ELR (cell line): ENCODE results near the gene LPGAT1.
A peak's percentile ranks its signal among the peaks of the same experiment; 100 is the strongest.
"Not testable (repeated sequence)": the region's sequence is repeated elsewhere in the genome, so short reads cannot be mapped to it uniquely, and the experiment has no call there.

ENCODE experiments used
- DNase-seq: peaks from one replicate; pipeline ENCODE4 v3.0.0-alpha.2; 2015; ENCODE audit warnings: low read depth

The LPGAT1 gene, protein sequence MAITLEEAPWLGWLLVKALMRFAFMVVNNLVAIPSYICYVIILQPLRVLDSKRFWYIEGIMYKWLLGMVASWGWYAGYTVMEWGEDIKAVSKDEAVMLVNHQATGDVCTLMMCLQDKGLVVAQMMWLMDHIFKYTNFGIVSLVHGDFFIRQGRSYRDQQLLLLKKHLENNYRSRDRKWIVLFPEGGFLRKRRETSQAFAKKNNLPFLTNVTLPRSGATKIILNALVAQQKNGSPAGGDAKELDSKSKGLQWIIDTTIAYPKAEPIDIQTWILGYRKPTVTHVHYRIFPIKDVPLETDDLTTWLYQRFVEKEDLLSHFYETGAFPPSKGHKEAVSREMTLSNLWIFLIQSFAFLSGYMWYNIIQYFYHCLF

GRCh38 chr1:211830328-211831142, at the start of gene LPGAT1:
Gene LPGAT1 (minus strand): TSS chr1:211830763. CDS start chr1:211829296, 1,467 bp downstream.
- peak; percentile 76 for DNase-seq

DNA sequence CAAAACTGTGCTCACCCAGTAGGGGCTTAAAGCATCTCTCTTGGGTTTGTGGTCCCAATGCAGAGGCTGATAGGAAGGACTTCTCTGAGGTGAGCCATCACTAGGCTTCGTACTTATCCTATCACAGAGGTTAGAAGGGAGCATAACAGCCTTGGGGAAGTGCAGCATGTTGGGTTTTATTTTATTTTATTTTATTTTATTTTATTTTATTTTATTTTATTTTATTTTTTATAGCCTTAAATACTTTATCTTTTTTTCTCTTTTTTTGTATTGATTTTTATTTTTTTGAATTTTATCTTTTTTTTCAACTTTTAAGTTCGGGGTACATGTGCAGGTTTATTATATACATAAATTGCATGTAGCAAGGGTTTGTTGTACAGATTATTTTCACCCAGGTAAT, 48.9 kb upstream of the LPGAT1 start:
- no peak for DNase-seq

GRCh38 chr1:211876851-211877590, 46.5 kb upstream of the LPGAT1 start:
- no peak for DNase-seq

DNA sequence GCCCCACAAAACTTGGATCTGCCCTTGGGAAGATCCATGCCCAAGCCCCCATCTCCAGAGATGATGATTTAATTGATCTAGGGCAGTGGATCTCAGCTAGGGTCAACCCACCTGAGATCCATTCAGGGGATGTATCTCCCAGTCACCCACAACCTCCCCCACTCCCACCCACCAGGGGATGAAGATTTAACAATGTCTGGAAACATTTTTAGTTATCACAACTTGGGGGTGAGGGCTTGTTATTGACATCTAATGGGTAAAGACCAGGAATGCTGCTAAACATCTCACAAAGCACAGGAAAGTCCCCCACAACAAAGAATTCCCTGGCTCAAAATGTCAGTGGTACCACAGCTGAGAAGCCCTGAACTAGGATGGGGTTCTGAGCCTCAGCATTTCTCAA, 45.0 kb upstream of the LPGAT1 start:
- DNase-seq: no peak

DNA sequence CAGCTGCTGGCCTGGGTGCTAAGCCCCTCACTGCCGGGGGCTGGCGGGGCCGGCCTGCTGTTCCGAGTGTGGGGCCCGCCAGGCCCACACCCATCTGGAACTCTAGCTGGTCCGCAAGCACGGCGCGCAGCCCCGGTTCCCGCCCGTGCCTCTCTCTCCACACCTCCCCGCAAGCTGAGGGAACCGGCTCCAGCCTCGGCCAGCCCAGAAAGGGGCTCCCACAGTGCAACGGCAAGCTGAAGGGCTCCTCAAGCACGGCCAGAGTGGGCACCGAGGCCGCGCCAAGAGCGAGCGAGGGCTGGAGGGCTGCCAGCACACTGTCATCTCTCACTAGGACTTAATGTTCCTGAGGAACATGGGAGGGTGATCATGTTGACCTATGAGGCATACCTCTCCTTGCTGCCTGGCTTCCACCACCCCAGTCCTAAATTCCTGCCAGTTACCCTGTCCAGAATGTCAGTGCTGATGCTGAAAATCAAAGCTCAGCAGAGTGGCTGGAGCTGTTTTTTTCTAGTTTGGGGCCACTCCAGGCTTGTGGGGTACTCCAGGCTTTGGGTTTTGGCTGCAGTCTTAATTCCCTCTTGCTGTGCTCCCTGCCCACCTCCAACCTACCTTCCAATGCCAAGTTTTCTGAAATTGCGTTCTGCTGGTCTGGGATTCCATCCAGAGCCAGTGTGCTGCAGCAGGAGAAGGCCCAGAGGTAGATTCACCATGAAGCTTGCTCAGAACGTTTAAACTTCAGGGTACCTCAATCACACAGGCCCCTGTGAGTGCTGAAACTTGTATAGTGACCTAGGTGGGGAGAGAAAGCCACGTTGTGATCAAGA, 44.2 kb upstream of the LPGAT1 start:
- DNase-seq: no peak

DNA sequence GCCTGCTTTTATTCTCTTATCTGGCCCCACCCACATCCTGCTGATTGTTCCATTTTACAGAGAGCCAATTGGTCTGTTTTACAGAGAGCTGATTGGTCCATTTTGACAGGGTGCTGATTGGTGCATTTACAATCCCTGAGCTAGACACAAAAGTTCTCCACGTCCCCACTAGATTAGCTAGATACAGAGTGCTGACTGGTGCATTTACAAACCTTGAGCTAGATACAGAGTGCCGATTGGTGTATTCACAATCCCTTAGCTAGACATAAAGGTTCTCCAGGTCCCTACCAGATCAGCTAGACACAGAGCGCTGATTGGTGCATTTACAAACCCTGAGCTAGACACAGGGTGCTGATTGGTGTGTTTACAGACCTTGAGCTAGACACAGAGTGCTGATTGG, 43.2 kb upstream of the LPGAT1 start:
- DNase-seq: not testable (repeated sequence)

DNA sequence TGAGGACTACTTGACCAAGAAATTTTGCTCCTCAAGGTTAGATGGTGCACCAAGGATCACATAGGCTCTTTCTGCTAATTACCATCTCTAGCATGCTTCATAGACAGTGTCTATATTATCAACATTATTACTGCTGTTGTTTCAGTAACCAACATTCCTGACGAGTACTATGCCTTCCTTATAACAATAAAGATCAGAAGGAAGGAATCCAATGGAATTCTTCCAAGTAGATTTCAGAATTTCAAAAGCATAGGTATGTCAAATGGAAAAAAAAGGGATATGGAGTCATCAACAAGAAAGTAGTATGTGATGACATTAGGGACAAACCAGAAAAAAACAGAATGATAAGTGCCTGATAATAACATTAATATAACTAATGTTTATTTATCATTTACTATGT, 39.6 kb upstream of the LPGAT1 start:
- peak; percentile 8 for DNase-seq

DNA sequence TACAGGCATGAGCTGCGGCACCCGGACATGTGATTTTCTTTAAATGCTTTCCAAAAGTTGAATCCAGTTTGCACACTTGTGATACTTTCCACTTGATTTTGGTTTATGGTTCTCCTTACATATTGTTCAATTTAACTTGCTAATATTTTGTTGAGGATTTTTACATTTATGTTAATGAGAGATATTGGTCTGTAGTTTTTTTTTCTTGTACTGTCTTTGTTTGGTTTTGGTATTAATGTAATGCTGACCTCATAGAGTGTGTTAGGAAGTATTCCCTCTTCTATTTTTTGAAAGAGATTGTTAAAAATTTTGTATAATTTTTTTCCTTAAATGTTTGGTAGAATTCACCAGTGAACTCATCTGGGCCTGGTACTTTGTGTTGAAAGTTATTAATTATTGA, 34.6 kb upstream of the LPGAT1 start:
- no peak for DNase-seq

GRCh38 chr1:211859405-211859804, 28.8 kb upstream of the LPGAT1 start:
- DNase-seq: no peak

GRCh38 chr1:211851174-211851573, 20.6 kb upstream of the LPGAT1 start:
- no peak for DNase-seq

- no peak for DNase-seq
Measured at GRCh38 chr1:211843507-211844298, 13.1 kb upstream of the LPGAT1 start.

- no peak for DNase-seq
Measured at GRCh38 chr1:211843018-211843417, 12.5 kb upstream of the LPGAT1 start.

- DNase-seq: no peak
Measured at GRCh38 chr1:211842518-211842917, 12.0 kb upstream of the LPGAT1 start.

- no peak for DNase-seq
Measured at GRCh38 chr1:211839106-211839505, 8.5 kb upstream of the LPGAT1 start.

GRCh38 chr1:211833174-211833820, 2.7 kb upstream of the LPGAT1 start:
- no peak for DNase-seq

DNA sequence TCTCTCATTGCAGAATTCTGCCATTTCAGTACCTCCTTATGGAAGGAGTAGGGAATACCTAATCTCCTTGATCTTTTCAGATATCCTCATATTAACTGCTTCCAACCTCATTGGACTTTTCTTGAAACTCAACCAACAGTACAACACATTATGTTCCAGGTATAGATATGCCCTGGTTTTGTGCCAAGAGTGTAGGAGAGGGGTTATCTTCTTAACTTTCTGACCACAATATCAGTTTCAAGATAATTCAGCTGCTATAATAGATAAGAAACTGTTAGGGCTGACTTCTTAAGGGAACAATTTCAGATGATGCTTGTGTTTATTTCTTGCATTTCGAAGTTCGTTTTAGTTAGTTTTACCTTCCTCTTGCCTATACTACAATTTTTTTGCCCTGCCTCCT, 2.1 kb upstream of the LPGAT1 start:
- no peak for DNase-seq

GRCh38 chr1:211831558-211832323, 1.2 kb upstream of the LPGAT1 start:
- DNase-seq: no peak

DNA sequence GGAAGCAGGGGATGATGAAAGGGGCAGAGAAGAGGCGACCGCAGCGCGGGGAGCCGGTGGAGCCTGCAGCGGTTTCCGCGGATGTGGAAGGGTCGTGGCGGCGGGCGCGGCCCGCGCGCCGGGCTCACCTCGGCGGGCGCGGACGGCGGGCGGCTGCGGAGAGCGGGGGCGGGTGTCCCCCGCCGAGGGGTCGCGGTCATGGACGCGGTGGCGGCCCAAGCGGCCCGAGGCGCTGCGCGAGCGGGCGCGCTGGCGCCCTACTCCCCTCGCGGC, 572 bp downstream of the LPGAT1 start:
- peak; percentile 42 for DNase-seq

GRCh38 chr1:211829343-211830054, 1.1 kb downstream of the LPGAT1 start:
- peak; percentile 68 for DNase-seq
